ENCODE results near the gene FAM120B. TPM values are rescaled to one million over a fixed set of nuclear protein-coding genes. Genes with fewer than 3 reads are reported as not detected.

Gene FAM120B
- total RNA-seq, 4 donors from 2014 or later: 25.0 to 32.8 (median 27.5) TPM

GRCh38 chr6:170358496-170358895 is 51.9 kb downstream of the FAM120B start:
- no peak for TF ChIP-seq CTCF (IDR thresholded peaks at IDR 0.05; ENCODE audit: low read depth)

- no peak for TF ChIP-seq CTCF (IDR thresholded peaks at IDR 0.05; ENCODE audit: low read depth)
These were observed 53.9 kb downstream of the FAM120B start for GRCh38 chr6:170360476-170360875.

- no peak for TF ChIP-seq CTCF (IDR thresholded peaks at IDR 0.05; ENCODE audit: low read depth)
These were observed 54.8 kb downstream of the FAM120B start for GRCh38 chr6:170361335-170361734.

GRCh38 chr6:170362121-170362520 is 55.6 kb downstream of the FAM120B start:
- TF ChIP-seq CTCF (IDR thresholded peaks at IDR 0.05; ENCODE audit: low read depth): no peak

GRCh38 chr6:170363255-170363654 is 56.7 kb downstream of the FAM120B start:
- no peak for TF ChIP-seq CTCF (IDR thresholded peaks at IDR 0.05; ENCODE audit: low read depth)

GRCh38 chr6:170365121-170365520 is 58.6 kb downstream of the FAM120B start:
- TF ChIP-seq CTCF (IDR thresholded peaks at IDR 0.05; ENCODE audit: low read depth): no peak

GRCh38 chr6:170365593-170365992 is 59.0 kb downstream of the FAM120B start:
- TF ChIP-seq CTCF (IDR thresholded peaks at IDR 0.05; ENCODE audit: low read depth): no peak

Measured in subcutaneous adipose tissue (tissue), 4 donors.